ENCODE measurements around the gene ZEB2. TPM values are rescaled to one million over a fixed set of nuclear protein-coding genes. Genes with fewer than 3 reads are reported as not detected.

Gene ZEB2
- total RNA-seq, 4 donors from 2014 or later, result 168 to 344 (median 251) TPM

- DNase-seq (ENCODE audit: low spot score) (no peak), ATAC-seq (ENCODE audit: low FRiP score) (no peak)
- no peak for TF ChIP-seq CTCF (IDR thresholded peaks at IDR 0.05)
Observed at GRCh38 chr2:144438801-144439631, 80.9 kb downstream of the ZEB2 start.

- ATAC-seq (ENCODE audit: low FRiP score), result no peak
- no peak for DNase-seq (ENCODE audit: low spot score)
- TF ChIP-seq CTCF (IDR thresholded peaks at IDR 0.05), result no peak
Observed at GRCh38 chr2:144437636-144438035, 82.3 kb downstream of the ZEB2 start.

- no peak for ATAC-seq (ENCODE audit: low FRiP score)
- no peak for TF ChIP-seq CTCF (IDR thresholded peaks at IDR 0.05)
Observed at GRCh38 chr2:144434425-144435222, 85.3 kb downstream of the ZEB2 start.

GRCh38 chr2:144432921-144433320 is 87.0 kb downstream of the ZEB2 start:
- DNase-seq (ENCODE audit: low spot score) (no peak), ATAC-seq (ENCODE audit: low FRiP score) (no peak)
- TF ChIP-seq CTCF (IDR thresholded peaks at IDR 0.05), result no peak

More at GRCh38 chr2:144434425-144435222, 85.3 kb downstream of the ZEB2 start:
- DNase-seq (ENCODE audit: low spot score), result no peak

GRCh38 chr2:144431998-144432397 is 87.9 kb downstream of the ZEB2 start:
- DNase-seq (ENCODE audit: low spot score) (no peak), ATAC-seq (ENCODE audit: low FRiP score) (no peak)
- no peak for TF ChIP-seq CTCF (IDR thresholded peaks at IDR 0.05)

- DNase-seq (ENCODE audit: low spot score), result no peak
- TF ChIP-seq CTCF (IDR thresholded peaks at IDR 0.05), result no peak
- ATAC-seq (ENCODE audit: low FRiP score), result no peak
Observed at GRCh38 chr2:144431392-144431783, 88.5 kb downstream of the ZEB2 start.

All from omental fat pad (tissue), 4 donors.